ENCODE measurements around the gene APBB2.

The APBB2 gene

DNA sequence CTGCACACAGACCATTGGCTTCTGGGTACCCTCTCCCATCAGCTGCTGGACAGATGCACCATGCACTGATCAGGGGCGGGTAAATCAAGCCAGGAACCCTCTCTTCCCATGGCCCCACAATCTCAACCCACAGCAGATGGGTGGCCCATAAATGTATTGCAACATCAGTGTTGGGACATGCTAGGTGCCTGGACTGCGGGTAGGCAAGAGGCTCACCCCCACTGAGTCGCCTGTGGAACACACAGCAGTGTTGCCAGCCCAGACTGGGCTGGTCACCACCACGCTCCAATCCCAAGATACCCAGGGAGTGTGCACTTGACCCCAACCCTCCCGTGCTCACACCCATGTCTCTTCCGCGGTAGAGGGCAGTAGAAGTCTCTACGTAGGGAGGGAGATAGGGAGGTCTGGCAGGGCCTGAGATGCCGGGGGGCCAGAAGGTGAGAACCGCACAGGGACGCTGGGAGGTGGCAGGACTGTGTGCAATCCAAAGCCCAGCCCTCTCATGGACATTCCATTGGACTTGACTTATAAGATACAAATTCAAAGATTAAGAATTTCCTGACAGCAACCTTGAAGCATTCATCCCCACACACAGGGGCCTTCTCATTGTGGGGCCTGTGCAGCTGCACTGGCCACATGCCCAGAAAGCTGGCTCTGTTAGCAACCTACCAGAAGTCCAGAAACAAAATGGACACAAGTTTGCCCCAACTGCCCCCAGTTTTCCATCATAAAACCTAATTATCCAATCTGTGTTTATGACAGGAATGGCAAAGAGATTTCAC is 280.9 kb downstream of the APBB2 start:
- H3K27me3 ChIP-seq (ENCODE audit: control insufficient read depth, low read length), result no peaks in the 10 kb centered on the region
- no peaks in the 10 kb centered on the region for H3K9me3 ChIP-seq (ENCODE audit: control insufficient read depth, insufficient read depth, low read length)
- H3K4me2 ChIP-seq (ENCODE audit: low read length), result no peak overlapping the region
- H3K36me3 ChIP-seq (ENCODE audit: control insufficient read depth, low read length), result peaks cover 6% of the 10 kb centered on the region
- H3F3A ChIP-seq (ENCODE audit: control insufficient read depth, insufficient read depth), result no peaks in the 10 kb centered on the region
- no peaks in the 10 kb centered on the region for H3K79me2 ChIP-seq (ENCODE audit: control insufficient read depth, low read length)
- H3K27ac ChIP-seq (ENCODE audit: low read depth, low read length), result no peak overlapping the region
- TF ChIP-seq, protein P1, sequence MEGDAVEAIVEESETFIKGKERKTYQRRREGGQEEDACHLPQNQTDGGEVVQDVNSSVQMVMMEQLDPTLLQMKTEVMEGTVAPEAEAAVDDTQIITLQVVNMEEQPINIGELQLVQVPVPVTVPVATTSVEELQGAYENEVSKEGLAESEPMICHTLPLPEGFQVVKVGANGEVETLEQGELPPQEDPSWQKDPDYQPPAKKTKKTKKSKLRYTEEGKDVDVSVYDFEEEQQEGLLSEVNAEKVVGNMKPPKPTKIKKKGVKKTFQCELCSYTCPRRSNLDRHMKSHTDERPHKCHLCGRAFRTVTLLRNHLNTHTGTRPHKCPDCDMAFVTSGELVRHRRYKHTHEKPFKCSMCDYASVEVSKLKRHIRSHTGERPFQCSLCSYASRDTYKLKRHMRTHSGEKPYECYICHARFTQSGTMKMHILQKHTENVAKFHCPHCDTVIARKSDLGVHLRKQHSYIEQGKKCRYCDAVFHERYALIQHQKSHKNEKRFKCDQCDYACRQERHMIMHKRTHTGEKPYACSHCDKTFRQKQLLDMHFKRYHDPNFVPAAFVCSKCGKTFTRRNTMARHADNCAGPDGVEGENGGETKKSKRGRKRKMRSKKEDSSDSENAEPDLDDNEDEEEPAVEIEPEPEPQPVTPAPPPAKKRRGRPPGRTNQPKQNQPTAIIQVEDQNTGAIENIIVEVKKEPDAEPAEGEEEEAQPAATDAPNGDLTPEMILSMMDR (IDR thresholded peaks at IDR 0.05; ENCODE audit: low read depth, low read length, poor library complexity, severe bottlenecking), result no peak
- TF ChIP-seq EZH2phosphoT487 (IDR thresholded peaks at IDR 0.05; ENCODE audit: borderline replicate concordance, low read length), result no peak
- H3K4me1 ChIP-seq (ENCODE audit: control insufficient read depth, low read length), result no peaks in the 10 kb centered on the region
- no peak overlapping the region for H3K4me3 ChIP-seq (ENCODE audit: low read length)
- H3K9me2 ChIP-seq (replicated peaks; ENCODE audit: control insufficient read depth, low read length), result no peaks in the 10 kb centered on the region
- no peaks in the 10 kb centered on the region for H4K20me1 ChIP-seq (ENCODE audit: control insufficient read depth, insufficient read depth, low read depth, low read length)

DNA sequence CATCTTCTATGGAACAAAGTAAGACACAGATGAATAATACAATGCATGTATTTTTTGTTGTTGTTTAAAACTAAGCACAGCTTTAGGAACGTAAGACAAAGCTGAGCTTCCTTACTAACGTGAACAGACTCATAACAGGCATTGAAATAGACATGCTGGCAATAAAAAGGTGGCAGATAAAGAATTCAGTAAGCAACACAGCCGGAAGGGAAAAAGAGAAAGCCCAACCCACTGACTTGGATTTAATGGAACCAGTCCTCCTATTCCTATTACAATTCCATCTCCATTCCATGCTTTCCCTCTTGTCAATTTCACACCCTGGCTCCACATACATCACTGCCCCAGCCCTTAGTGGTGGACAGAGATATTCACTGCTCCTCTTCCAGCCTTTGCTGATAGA is 282.5 kb downstream of the APBB2 start:
- Histone ChIP-seq H3K4me2 (ENCODE audit: low read length) (no peak overlapping the region), H4K20me1 (ENCODE audit: control insufficient read depth, insufficient read depth, low read depth, low read length) (no peaks in the 10 kb centered on the region), H3K9me2 (replicated peaks; ENCODE audit: control insufficient read depth, low read length) (no peaks in the 10 kb centered on the region), H3K36me3 (ENCODE audit: control insufficient read depth, low read length) (peaks cover 4% of the 10 kb centered on the region; the same call in 1 of the 2 replicates), H3K4me3 (ENCODE audit: low read length) (no peak overlapping the region), H3K27ac (ENCODE audit: low read depth, low read length) (no peak overlapping the region), H3K4me1 (ENCODE audit: control insufficient read depth, low read length) (no peaks in the 10 kb centered on the region), H3K9me3 (ENCODE audit: control insufficient read depth, insufficient read depth, low read length) (no peaks in the 10 kb centered on the region), H3K27me3 (ENCODE audit: control insufficient read depth, low read length) (no peaks in the 10 kb centered on the region), H3F3A (ENCODE audit: control insufficient read depth, insufficient read depth) (no peaks in the 10 kb centered on the region), H3K79me2 (ENCODE audit: control insufficient read depth, low read length) (no peaks in the 10 kb centered on the region)
- TF ChIP-seq, protein P1 (IDR thresholded peaks at IDR 0.05; ENCODE audit: low read depth, low read length, poor library complexity, severe bottlenecking), result no peak
- TF ChIP-seq EZH2phosphoT487 (IDR thresholded peaks at IDR 0.05; ENCODE audit: borderline replicate concordance, low read length), result no peak

DNA sequence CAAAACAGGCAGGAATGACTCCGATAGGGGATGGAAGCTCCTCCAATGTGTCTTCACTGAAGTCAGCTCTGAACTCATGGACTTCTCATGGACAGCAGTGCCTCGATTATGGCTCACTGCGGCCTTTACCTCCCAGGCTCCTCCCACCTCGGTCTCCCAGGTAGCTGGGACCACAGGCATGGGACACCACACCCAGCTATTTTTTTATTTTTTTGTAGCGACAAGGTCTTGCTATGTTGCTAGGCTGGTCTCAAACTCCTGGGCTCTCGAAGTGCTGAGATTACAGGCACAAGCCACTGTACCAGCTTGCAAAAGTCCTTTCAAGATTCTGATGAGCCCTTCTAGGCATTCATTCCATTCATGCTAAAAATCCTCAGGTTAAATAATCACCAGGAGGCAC is 283.1 kb downstream of the APBB2 start:
- no peaks in the 10 kb centered on the region for H3K4me1 ChIP-seq (ENCODE audit: control insufficient read depth, low read length)
- TF ChIP-seq, protein P1 (IDR thresholded peaks at IDR 0.05; ENCODE audit: low read depth, low read length, poor library complexity, severe bottlenecking), result no peak
- TF ChIP-seq EZH2phosphoT487 (IDR thresholded peaks at IDR 0.05; ENCODE audit: borderline replicate concordance, low read length), result no peak
- H3K4me3 ChIP-seq (ENCODE audit: low read length), result no peak overlapping the region
- no peaks in the 10 kb centered on the region for H3K9me2 ChIP-seq (replicated peaks; ENCODE audit: control insufficient read depth, low read length)
- no peaks in the 10 kb centered on the region for H3F3A ChIP-seq (ENCODE audit: control insufficient read depth, insufficient read depth)
- H3K4me2 ChIP-seq (ENCODE audit: low read length), result no peak overlapping the region
- peaks cover 4% of the 10 kb centered on the region; the same call in 1 of the 2 replicates for H3K36me3 ChIP-seq (ENCODE audit: control insufficient read depth, low read length)
- no peak overlapping the region for H3K27ac ChIP-seq (ENCODE audit: low read depth, low read length)
- no peaks in the 10 kb centered on the region for H3K9me3 ChIP-seq (ENCODE audit: control insufficient read depth, insufficient read depth, low read length)
- H4K20me1 ChIP-seq (ENCODE audit: control insufficient read depth, insufficient read depth, low read depth, low read length), result no peaks in the 10 kb centered on the region
- H3K79me2 ChIP-seq (ENCODE audit: control insufficient read depth, low read length), result no peaks in the 10 kb centered on the region
- H3K27me3 ChIP-seq (ENCODE audit: control insufficient read depth, low read length), result no peaks in the 10 kb centered on the region

Measured in DOHH2 (cell line).